DND-41 (cell line): Measurements from ENCODE around the gene PEPD.

Source experiments
- ATAC-seq: fragments of 200-7000 bp; cut with Tn5 transposase; 3 replicates; pipeline ENCODE4 v1.9.1; 2021; ENCODE audit warnings: low read depth; ENCODE audit not compliant: insufficient read depth
- DNase-seq: peaks from one replicate; pipeline ENCODE4 v3.0.0-alpha.2; 2020
- H2AFZ ChIP-seq: 2 replicates; pipeline ENCODE4 v1.6.0; 2012; ENCODE audit warnings: low read depth, low read length
- H3K27ac ChIP-seq: 2 replicates; pipeline ENCODE4 v1.5.1; 2012; ENCODE audit warnings: low read length, inconsistent platforms
- H3K27me3 ChIP-seq: fragments of 200-600 bp; sonication (generic); 2 replicates; pipeline ENCODE4 v1.6.0; 2012; ENCODE audit warnings: low read length, mild to moderate bottlenecking, inconsistent platforms; ENCODE audit not compliant: insufficient read depth, poor library complexity
- H3K36me3 ChIP-seq: 2 replicates; pipeline ENCODE4 v1.5.1; 2012; ENCODE audit warnings: low read length, inconsistent platforms; ENCODE audit not compliant: insufficient read depth
- H3K4me1 ChIP-seq: 2 replicates; pipeline ENCODE4 v1.5.1; 2012; ENCODE audit warnings: mild to moderate bottlenecking, low read length; ENCODE audit not compliant: insufficient read depth
- H3K4me2 ChIP-seq: 2 replicates; pipeline ENCODE4 v1.6.0; 2012; ENCODE audit warnings: mild to moderate bottlenecking, moderate library complexity, low read length, inconsistent platforms; ENCODE audit not compliant: insufficient read depth
- H3K4me3 ChIP-seq, 2 experiments: fragments of 200-600 bp in 1 of 2; shearing (Covaris generic) in 1 of 2; 2 replicates each; pipeline ENCODE4 v1.5.1; 2012 to 2016; ENCODE audit warnings: inconsistent platforms in 2 of 2, low read length in 2 of 2, mild to moderate bottlenecking in 2 of 2, low read depth in 1 of 2, moderate library complexity in 1 of 2
- H3K79me2 ChIP-seq: 2 replicates; pipeline ENCODE4 v1.6.0; 2012; ENCODE audit warnings: low read length, inconsistent platforms; ENCODE audit not compliant: insufficient read depth
- H3K9ac ChIP-seq: 2 replicates; pipeline ENCODE4 v1.6.0; 2012; ENCODE audit warnings: low read depth, mild to moderate bottlenecking, inconsistent platforms, low read length, moderate library complexity
- H3K9me3 ChIP-seq: 2 replicates; pipeline ENCODE4 v1.5.1; 2012; ENCODE audit warnings: low read length, moderate library complexity, mild to moderate bottlenecking, inconsistent platforms; ENCODE audit not compliant: insufficient read depth, severe bottlenecking
- H4K20me1 ChIP-seq: 2 replicates; pipeline ENCODE4 v1.6.0; 2012; ENCODE audit warnings: low read length; ENCODE audit not compliant: insufficient read depth
- EZH2 ChIP-seq: IDR thresholded peaks from 3 replicates; pipeline ENCODE4 v1.6.1; 2012; ENCODE audit warnings: borderline replicate concordance, low read depth, mild to moderate bottlenecking, moderate library complexity, low read length, inconsistent platforms; ENCODE audit not compliant: severe bottlenecking
- TF ChIP-seq, protein P1 (sequence below): IDR thresholded peaks from 2 replicates; pipeline ENCODE4 v1.5.1; 2012; ENCODE audit warnings: borderline replicate concordance, low read length, moderate library complexity, mild to moderate bottlenecking; ENCODE audit not compliant: poor library complexity, severe bottlenecking; ENCODE audit errors: extremely low read depth

Gene PEPD

DNA sequence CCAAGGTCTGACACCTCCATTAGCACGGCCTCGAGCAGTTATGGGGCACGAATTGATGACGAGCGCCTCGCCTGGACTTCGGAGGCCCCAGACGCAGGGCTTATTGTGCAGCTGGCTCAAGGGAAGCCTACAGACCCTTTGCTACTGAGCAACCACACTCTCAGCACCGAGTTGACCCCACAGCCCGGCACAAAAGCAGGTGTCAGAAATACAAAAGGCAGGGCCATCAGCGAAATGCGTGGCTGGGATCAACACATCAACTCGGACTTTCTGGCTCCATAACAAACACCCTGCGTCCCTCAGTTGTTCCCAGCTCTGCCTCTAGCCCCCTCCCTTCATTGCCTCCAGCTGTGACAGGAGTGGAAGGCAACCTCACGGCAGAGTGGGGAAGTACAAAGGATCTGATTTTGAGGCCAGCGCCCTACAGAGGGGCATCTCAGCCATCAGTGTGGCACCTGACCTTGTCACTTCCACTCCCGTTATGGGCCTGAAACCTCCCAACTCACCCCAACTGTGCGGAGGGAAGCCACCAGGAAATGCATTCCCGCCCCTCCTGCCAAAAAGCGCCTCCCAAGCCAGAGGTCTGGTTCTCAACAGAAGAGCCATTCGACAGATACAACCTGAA lies 18.0 kb downstream of the PEPD start:
- Histone ChIP-seq H3K79me2 (no peaks in the 10 kb centered on the region), H3K9me3 (no peaks in the 10 kb centered on the region), H3K9ac (no peak overlapping the region), H3K36me3 (0 out of 2 replicates have a peak, but pooled peaks cover 5% of the 10 kb centered on the region), H3K27ac (no peak overlapping the region), H3K4me2 (no peak overlapping the region), H2AFZ (no peak overlapping the region), H3K27me3 (no peaks in the 10 kb centered on the region), H3K4me1 (no peaks in the 10 kb centered on the region), H3K4me3 (no peak overlapping the region), H4K20me1 (peaks cover 5% of the 10 kb centered on the region; the same call in 1 of the 2 replicates)
- TF ChIP-seq, protein P1, sequence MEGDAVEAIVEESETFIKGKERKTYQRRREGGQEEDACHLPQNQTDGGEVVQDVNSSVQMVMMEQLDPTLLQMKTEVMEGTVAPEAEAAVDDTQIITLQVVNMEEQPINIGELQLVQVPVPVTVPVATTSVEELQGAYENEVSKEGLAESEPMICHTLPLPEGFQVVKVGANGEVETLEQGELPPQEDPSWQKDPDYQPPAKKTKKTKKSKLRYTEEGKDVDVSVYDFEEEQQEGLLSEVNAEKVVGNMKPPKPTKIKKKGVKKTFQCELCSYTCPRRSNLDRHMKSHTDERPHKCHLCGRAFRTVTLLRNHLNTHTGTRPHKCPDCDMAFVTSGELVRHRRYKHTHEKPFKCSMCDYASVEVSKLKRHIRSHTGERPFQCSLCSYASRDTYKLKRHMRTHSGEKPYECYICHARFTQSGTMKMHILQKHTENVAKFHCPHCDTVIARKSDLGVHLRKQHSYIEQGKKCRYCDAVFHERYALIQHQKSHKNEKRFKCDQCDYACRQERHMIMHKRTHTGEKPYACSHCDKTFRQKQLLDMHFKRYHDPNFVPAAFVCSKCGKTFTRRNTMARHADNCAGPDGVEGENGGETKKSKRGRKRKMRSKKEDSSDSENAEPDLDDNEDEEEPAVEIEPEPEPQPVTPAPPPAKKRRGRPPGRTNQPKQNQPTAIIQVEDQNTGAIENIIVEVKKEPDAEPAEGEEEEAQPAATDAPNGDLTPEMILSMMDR = no peak
- TF ChIP-seq EZH2 = no peak
- ATAC-seq (no peak), DNase-seq (no peak)

DNA sequence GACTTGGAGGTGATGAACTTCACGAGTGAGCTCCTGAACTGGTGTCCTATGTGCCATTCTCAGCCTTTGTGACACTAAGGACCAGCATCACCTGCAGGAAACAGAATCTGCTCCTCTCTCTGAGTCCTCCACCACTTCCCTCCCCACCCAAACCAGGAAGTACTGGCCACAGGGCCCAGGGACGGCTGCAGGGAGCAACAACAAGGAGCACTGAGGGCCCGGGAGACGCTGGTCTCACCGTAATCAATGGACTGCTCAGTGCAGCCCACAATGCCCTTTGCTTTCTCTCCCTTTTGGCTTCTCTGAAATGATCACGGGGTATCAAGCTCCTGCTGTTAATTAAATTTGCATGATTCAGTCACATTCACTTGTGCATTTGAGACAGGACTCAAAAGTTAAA lies 18.6 kb downstream of the PEPD start:
- no peak overlapping the region for H3K4me3 ChIP-seq
- no peak overlapping the region for H3K9ac ChIP-seq
- H2AFZ ChIP-seq = no peak overlapping the region
- no peaks in the 10 kb centered on the region for H3K4me1 ChIP-seq
- no peak for ATAC-seq
- no peak for DNase-seq
- no peak overlapping the region for H3K27ac ChIP-seq
- H4K20me1 ChIP-seq = peaks cover 5% of the 10 kb centered on the region; the same call in 1 of the 2 replicates
- no peaks in the 10 kb centered on the region for H3K9me3 ChIP-seq
- no peak overlapping the region for H3K4me2 ChIP-seq
- H3K79me2 ChIP-seq = no peaks in the 10 kb centered on the region
- no peaks in the 10 kb centered on the region for H3K27me3 ChIP-seq
- TF ChIP-seq, protein P1 = no peak
- no peak for TF ChIP-seq EZH2
- 0 out of 2 replicates have a peak, but pooled peaks cover 5% of the 10 kb centered on the region for H3K36me3 ChIP-seq

DNA sequence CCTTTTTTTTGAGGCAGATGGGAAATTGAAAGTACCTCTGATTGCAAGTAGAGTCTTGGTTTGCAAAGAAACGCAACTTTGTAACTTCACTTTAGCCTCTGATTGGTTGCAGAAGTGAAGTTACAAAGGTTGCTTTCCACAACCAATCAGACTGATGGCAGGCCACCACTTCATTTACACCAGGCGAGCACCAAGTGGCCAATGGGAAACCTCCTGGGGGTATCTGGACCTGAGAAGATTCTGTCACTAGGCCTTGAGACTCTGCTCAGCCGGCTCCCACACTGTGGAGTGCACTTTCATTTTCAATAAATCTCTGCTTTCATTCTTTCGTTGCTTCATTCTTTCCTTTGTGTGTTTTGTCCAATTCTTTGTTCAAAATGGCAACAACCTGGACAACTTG lies 19.1 kb downstream of the PEPD start:
- Histone ChIP-seq H3K4me3 (no peak overlapping the region), H3K9ac (no peak overlapping the region), H3K79me2 (no peaks in the 10 kb centered on the region), H3K27me3 (no peaks in the 10 kb centered on the region), H3K4me1 (no peaks in the 10 kb centered on the region), H4K20me1 (peaks cover 6% of the 10 kb centered on the region; the same call in 1 of the 2 replicates), H3K9me3 (no peaks in the 10 kb centered on the region), H3K4me2 (no peak overlapping the region), H3K36me3 (0 out of 2 replicates have a peak, but pooled peaks cover 5% of the 10 kb centered on the region), H2AFZ (no peak overlapping the region), H3K27ac (no peak overlapping the region)
- no peak for DNase-seq
- ATAC-seq = no peak
- TF ChIP-seq EZH2 = no peak
- TF ChIP-seq, protein P1 = no peak
